SJSA1 (cell line): ENCODE results near the gene CDK14. TPM values are rescaled to one million over a fixed set of nuclear protein-coding genes. Genes with fewer than 3 reads are reported as not detected.
A peak's percentile ranks its signal among the peaks of the same experiment; 100 is the strongest.

ENCODE experiments used
- DNase-seq, 2 experiments: peaks; one replicate each; pipeline ENCODE4 v3.0.0-alpha.2; 2015 to 2020; ENCODE audit warnings: low spot score in 2 of 2, low read depth in 1 of 2
- H3K27ac ChIP-seq: fragments of 250-450 bp; sonication (Bioruptor Pico); 2 replicates; pipeline ENCODE4 v1.5.1; 2020; ENCODE audit warnings: mild to moderate bottlenecking, moderate library complexity
- H3K27me3 ChIP-seq: fragments of 250-450 bp; sonication (Bioruptor Pico); replicated peaks from 2 replicates; pipeline ENCODE4 v1.5.1; 2020; ENCODE audit warnings: mild to moderate bottlenecking, moderate library complexity
- H3K36me3 ChIP-seq: fragments of 250-450 bp; sonication (Bioruptor Pico); 2 replicates; pipeline ENCODE4 v1.5.1; 2020; ENCODE audit warnings: mild to moderate bottlenecking
- H3K4me1 ChIP-seq: fragments of 250-450 bp; sonication (Bioruptor Pico); replicated peaks from 2 replicates; pipeline ENCODE4 v1.6.1; 2021; ENCODE audit warnings: mild to moderate bottlenecking
- H3K4me3 ChIP-seq: fragments of 250-450 bp; sonication (Bioruptor Pico); 2 replicates; pipeline ENCODE4 v1.5.1; 2020; ENCODE audit warnings: mild to moderate bottlenecking
- H3K9me3 ChIP-seq: fragments of 250-450 bp; sonication (Bioruptor Pico); replicated peaks from 2 replicates; pipeline ENCODE4 v1.5.1; 2020; ENCODE audit warnings: mild to moderate bottlenecking
- total RNA-seq: library from RNA; depleted of rRNA; stranded (reverse); fragments of >200 nt; shearing (Covaris generic); gene quantifications from 2 replicates; pipeline ENCODE4 v1.2.3, GENCODE V29; 2014

The CDK14 gene
- total RNA-seq, 1 experiment from 2014 or later = 20.8 TPM

DNA sequence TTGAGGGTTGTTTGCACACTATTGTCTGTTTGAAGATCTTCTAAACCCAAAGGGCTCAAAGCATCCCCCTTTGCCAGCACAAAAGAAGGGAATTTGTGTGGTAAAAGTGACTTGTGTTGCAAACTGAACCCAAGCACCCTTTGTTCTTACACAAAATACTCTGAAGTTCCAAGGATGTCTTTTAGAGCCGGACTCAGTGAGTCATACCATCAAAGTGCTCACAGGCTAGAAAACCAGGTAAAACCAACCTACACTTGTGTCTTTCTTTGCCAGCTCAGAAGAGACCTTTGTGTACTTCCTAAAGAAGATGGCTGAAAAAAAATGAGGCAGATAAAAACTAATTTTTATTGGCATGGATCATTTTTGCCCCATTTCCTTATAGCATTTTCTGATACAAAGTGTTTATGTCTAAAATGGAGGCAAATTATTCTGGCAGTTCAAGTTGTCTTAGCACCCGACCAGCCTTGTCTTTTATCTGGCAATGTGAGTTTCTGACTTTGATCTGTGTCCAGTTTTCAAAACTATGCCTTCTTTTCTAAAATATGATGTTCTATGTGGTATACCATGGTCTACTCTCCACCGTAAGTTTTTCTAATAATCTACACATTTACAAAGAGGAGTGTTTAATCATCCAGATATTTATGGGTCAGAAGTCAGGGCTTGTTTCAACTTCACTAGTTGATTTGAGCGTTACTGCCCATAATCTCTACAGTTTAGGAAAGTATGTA lies 539.7 kb downstream of the CDK14 start:
- Histone ChIP-seq H3K27ac (no peak overlapping the region), H3K4me3 (no peak overlapping the region), H3K27me3 (no peaks in the 10 kb centered on the region), H3K36me3 (no peaks in the 10 kb centered on the region), H3K9me3 (no peaks in the 10 kb centered on the region), H3K4me1 (no peaks in the 10 kb centered on the region)
- DNase-seq = no peak

DNA sequence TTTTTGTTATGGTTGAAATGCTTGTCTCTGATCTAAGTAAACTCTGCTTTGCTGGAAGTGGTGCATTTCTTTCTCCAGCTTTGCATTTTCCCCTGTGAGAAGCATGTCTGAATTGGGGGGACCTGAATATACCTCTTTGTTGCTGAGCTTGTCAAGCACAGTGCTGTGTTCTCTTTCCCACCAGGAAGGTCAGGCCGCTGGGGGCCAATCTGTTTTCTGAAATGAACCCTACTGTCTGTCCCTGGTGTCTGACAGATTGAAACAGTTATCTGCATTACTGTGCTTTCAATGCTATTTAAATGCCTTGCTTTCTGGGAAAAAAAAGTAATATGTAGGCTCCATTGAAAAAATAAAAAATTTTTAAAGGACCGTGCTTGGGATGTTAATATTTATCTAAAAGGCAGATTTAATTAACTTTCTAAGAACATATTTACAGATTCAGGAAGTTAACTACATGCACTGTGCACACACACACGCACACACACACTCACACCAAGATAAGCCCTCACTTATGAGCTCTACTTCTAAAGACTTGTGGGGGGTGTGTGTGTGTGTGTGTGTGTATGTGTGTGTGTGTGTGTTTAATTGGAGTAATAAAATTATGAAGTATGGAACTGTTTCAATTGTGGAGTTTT lies 541.1 kb downstream of the CDK14 start:
- no peaks in the 10 kb centered on the region for H3K36me3 ChIP-seq
- no peaks in the 10 kb centered on the region for H3K9me3 ChIP-seq
- peaks cover 2% of the 10 kb centered on the region; the same call in 1 of the 2 replicates for H3K4me1 ChIP-seq
- no peak overlapping the region for H3K27ac ChIP-seq
- H3K27me3 ChIP-seq = no peaks in the 10 kb centered on the region
- DNase-seq = no peak
- H3K4me3 ChIP-seq = no peak overlapping the region

DNA sequence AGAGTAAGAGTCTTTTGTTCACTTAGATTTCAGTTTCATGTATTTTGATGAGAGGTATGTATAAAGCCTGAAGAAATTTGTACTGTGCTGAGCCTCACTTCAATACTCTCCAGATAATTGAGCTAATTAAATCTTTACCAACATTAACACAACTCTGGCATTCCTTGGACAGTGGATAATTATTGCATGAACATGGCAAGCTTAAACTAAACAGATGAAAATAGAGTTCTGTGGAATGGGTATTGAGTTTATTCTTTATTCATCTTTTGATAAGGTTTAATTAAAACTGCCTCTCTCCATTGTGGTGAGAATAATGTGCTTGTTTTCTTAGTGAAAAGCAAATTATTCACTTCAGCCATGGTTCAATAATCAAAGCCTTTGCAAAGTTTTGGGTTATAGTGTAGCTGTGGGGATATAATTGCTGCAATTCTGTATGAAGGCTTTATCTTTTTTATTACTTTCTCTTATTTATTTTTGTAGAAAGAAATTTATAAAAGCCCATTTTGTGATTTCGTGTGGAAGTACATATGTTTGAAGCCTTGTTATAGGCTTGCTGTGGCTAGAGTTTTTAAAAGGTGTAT lies 541.8 kb downstream of the CDK14 start:
- no peak for DNase-seq
- H3K4me1 ChIP-seq = peaks cover 7% of the 10 kb centered on the region; the same call in 1 of the 2 replicates
- no peak overlapping the region for H3K27ac ChIP-seq
- H3K4me3 ChIP-seq = no peak overlapping the region
- H3K27me3 ChIP-seq = no peaks in the 10 kb centered on the region
- no peaks in the 10 kb centered on the region for H3K9me3 ChIP-seq
- no peaks in the 10 kb centered on the region for H3K36me3 ChIP-seq

DNA sequence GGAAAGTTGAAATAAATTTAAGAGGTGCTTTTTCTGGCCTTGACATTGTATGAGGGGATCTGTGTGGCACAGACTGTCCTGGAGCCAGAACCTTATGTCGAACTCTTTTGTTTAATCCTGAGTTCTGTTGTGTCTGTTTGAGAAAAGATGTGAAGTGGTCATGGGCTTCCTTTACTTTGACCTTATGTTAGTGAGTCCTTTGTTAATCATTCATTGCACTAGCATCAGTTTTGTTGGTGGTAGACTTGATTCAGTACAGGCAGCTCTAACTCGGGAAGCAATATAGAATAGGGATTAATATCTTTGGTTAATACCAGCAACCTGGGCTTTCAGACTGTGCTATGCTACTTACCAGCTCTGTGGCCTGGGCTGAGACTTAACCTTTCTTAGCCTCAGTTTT lies 544.2 kb downstream of the CDK14 start:
- Histone ChIP-seq H3K4me1 (peaks cover 7% of the 10 kb centered on the region; the same call in 1 of the 2 replicates), H3K27me3 (no peaks in the 10 kb centered on the region), H3K27ac (no peak overlapping the region), H3K9me3 (no peaks in the 10 kb centered on the region), H3K36me3 (no peaks in the 10 kb centered on the region), H3K4me3 (no peak overlapping the region)
- DNase-seq = no peak

DNA sequence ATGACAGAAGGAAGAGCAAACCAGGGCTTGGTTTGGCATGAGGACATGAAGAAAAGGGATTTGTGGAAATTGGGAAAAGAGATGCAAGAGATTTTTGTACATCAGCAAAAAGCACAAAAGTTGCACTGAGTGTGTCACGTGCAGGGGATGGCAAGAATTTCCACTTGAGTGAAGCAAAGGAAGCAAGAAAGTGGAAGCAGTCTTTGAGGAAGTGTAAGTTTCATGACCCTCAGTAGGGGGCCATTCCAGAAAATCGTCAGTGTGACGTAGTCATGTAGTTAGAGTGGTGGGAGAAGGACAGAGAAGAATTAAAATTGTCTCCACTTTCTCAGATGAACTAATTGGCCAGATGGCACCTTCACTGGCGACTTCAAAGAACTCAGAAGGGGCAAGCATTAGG lies 544.9 kb downstream of the CDK14 start:
- Histone ChIP-seq H3K36me3 (no peaks in the 10 kb centered on the region), H3K4me3 (no peak overlapping the region), H3K27me3 (no peaks in the 10 kb centered on the region), H3K9me3 (no peaks in the 10 kb centered on the region; the same call in 1 of the 2 replicates), H3K4me1 (peaks cover 7% of the 10 kb centered on the region; the same call in 1 of the 2 replicates), H3K27ac (no peak overlapping the region)
- DNase-seq = no peak

DNA sequence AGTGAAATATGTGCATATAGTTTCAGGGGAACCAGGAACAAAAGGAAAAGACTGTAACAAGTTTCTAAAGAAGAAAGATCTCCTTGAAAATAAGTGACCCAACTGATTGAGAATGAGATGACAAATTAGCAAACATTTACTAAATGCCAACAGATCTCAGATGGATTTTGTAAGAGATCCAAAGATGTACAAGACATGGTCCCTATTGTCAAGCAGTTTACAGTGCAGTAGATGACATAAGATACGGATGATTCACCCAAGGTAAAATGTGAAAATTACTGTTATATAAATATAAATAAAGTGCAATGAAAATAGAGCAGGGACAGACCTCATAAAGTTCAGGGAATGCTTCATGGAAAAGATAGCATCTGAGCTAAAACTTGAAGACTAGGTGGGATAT lies 546.6 kb downstream of the CDK14 start:
- Histone ChIP-seq H3K27me3 (no peaks in the 10 kb centered on the region), H3K4me1 (peaks cover 7% of the 10 kb centered on the region; the same call in 1 of the 2 replicates), H3K36me3 (no peaks in the 10 kb centered on the region), H3K4me3 (no peak overlapping the region), H3K27ac (no peak overlapping the region), H3K9me3 (no peaks in the 10 kb centered on the region; the same call in 1 of the 2 replicates)
- no peak for DNase-seq

DNA sequence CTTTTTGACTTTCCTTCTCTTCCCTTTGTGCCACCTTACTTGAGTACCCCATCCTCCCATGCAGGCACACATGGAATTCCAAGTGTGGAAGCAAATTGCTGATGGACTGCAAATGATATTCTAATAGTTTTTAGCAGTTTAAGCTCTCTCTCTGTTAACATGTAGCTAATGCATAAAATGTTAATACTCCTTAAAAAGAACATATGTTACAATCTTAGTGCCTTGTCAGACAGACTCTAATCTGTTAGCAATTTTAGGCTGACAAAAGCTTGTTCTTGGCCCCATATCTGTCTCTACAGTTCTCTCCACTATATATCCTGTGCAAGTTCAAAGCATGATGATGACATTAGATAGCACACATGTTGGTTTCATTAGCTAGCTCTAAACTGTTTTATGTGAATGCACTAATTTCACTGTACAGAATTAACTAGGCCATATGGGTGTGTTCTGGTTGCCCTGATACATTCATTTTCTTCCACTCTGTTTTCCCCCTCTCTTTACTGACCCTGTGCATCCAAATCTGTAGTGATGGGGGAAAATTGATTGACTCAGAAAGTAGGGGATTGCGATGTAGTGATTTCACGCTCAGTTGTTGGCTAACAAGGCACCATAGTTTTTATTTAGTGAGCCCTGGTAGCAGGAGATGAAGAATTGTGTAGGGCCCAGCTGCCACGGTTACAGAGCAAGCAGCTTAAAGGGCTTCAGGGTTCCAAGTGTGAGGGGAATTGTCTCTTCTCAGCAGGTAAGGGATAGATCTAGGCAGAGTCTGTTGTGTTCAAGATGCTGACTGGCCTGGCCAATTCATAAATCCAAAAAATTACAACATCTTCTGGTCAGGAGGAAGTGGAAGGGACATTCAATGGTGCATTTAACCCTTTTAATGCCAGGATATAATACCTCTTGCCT lies 553.5 kb downstream of the CDK14 start:
- H3K9me3 ChIP-seq = no peaks in the 10 kb centered on the region; the same call in 1 of the 2 replicates

DNA sequence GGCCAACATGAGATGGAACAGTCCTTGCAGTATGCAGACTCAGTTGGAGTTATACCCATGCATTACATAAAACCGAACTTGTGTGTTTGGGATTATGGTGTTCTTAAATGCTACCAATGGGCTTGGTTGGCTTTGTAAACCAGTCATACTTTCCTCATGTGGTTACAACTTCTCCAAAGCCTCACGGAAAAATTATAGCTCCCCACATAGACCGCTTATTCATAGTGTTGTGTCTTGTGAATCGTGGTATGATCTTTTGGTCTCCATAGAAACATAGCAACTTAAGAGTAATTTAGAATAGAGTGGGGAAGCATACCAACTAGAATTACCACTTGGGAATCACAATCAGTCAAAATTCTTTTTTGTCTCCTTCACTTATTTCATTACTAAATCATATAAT lies 555.8 kb downstream of the CDK14 start:
- DNase-seq = no peak
- Histone ChIP-seq H3K27me3 (no peaks in the 10 kb centered on the region), H3K27ac (no peak overlapping the region)

More for the DNA sequence above, 553.5 kb downstream of the CDK14 start:
- no peak for DNase-seq
- Histone ChIP-seq H3K27me3 (no peaks in the 10 kb centered on the region), H3K36me3 (no peaks in the 10 kb centered on the region), H3K27ac (no peak overlapping the region), H3K4me3 (no peak overlapping the region), H3K4me1 (no peaks in the 10 kb centered on the region)

DNA sequence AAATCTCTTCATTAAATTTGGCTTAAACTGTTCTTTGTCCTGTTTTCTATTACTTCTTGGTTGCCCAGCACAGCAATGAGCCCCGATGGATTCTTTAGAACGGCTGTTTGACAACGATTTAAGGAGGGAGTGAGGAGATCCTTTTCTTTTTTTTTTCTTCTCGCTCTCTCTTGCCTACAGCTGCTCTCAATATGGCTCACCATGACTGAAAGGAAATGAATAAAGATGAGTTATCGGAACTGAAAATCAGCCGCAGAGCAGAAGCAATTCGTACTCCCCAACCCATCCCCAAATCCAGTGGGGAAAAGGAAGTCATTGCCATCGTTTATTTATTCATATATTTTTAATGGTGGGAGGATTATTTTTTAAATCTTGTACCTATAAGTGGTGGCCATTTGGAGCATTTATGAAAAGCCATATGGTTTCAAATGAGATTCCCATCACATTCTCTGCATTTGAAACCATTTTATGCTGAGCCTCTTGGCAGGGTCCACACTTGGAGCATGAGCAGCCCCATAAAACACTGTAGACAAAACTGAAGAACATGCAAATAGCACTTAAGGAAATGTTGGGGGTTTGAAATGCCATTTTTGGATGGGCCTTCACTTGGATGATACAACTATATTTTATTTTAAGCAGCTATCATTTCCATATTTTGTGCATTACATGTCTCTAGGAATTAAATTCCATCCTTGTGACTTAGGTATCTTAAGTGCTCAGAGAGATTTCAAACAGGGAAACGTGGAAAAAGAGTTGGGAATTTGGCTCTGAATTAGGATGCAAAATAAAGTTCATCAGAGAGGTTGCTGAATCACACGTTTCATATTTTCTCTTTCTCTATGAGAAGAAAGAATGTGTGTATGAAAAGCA lies 560.4 kb downstream of the CDK14 start:
- no peak for DNase-seq
- no peak overlapping the region for H3K4me3 ChIP-seq
- H3K27ac ChIP-seq = no peak overlapping the region
- no peaks in the 10 kb centered on the region for H3K4me1 ChIP-seq
- H3K36me3 ChIP-seq = no peaks in the 10 kb centered on the region
- H3K9me3 ChIP-seq = no peaks in the 10 kb centered on the region
- no peaks in the 10 kb centered on the region for H3K27me3 ChIP-seq

More for the DNA sequence above, 555.8 kb downstream of the CDK14 start:
- Histone ChIP-seq H3K4me3 (no peak overlapping the region), H3K36me3 (no peaks in the 10 kb centered on the region), H3K9me3 (no peaks in the 10 kb centered on the region), H3K4me1 (no peaks in the 10 kb centered on the region)

DNA sequence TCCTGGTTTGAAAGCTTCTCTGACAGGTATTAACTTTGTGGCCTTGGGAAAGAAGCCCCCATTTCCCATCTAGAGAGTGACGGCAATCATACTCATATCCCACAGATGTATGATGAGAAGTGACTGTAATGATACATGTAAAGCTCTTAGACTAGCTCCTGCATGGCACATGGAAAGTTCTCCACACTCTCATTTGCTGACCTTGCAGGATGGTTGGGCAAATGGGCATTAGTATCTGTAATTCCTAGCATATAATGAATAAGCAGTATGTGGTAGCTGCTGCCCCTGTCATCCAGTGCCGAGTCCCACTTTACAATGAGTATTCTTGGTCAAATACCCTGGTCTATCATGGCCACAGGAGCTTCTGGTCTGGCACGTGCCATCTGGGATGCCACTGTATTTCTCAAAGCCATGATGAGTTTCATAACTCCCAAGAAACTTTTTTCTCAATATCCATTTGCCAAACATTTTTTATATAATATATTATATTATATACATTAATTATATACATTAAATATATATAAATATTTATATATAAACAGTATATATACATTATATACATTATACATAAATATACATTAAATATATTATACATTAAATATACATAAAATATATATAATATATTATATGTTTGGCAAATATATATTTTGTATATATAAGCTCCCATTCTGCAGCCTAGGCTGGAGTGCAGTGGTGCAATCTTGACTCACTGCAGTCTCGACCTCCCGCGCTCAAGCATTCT lies 561.6 kb downstream of the CDK14 start:
- DNase-seq = no peak
- no peaks in the 10 kb centered on the region for H3K27me3 ChIP-seq
- no peak overlapping the region for H3K27ac ChIP-seq

DNA sequence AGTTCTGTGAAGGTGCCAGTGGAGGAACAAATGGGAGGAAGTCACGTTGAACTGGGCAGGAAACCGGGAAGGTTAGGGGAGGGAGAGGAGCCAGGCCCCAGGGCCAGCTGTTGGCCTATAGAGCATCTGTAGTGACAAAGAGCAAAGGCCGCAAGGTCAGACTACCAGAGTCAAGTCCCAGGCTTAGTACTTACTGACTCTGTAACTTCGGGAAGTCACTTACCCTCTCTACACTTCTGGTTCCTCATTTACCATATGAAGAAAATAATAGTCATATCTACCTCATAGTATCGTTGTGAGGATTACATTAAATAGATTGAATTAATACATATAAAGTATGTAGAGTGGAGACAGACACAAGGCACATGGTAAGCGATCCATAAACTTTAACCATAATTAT lies 566.3 kb downstream of the CDK14 start:
- no peak for DNase-seq
- no peaks in the 10 kb centered on the region for H3K36me3 ChIP-seq

More for the DNA sequence above, 561.6 kb downstream of the CDK14 start:
- no peaks in the 10 kb centered on the region for H3K36me3 ChIP-seq
- H3K4me3 ChIP-seq = no peak overlapping the region
- no peaks in the 10 kb centered on the region for H3K4me1 ChIP-seq
- H3K9me3 ChIP-seq = no peaks in the 10 kb centered on the region

DNA sequence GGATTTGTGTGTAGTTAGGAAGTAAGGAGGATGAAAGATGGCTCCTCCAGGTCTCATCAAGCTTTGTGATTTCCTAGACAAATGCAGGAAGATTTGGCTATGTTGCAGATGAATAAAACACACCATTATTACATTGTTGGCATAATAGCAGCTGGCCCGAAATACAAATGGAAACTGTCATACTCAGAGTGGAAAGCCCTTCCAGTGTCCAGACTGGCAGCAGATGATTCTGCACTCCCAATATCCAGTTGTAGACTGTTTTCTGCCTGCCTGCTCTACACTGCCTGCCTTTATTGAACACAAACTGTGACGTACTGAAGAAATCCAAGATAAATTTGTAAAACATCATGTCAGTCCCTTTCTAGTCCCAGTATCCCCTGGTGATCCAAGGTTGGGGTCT lies 568.4 kb downstream of the CDK14 start:
- H3K4me1 ChIP-seq = peaks cover 18% of the 10 kb centered on the region
- DNase-seq = no peak
- H3K36me3 ChIP-seq = no peaks in the 10 kb centered on the region
- peak overlapping the region; percentile 57; the same call in 1 of the 2 replicates for H3K27ac ChIP-seq
- H3K4me3 ChIP-seq = no peak overlapping the region
- H3K27me3 ChIP-seq = no peaks in the 10 kb centered on the region
- H3K9me3 ChIP-seq = no peaks in the 10 kb centered on the region

More for the DNA sequence above, 566.3 kb downstream of the CDK14 start:
- peaks cover 18% of the 10 kb centered on the region for H3K4me1 ChIP-seq
- H3K4me3 ChIP-seq = no peak overlapping the region
- no peaks in the 10 kb centered on the region for H3K27me3 ChIP-seq
- H3K27ac ChIP-seq = no peak overlapping the region
- no peaks in the 10 kb centered on the region for H3K9me3 ChIP-seq
